HG02840 (cell line): ENCODE measurements around the gene CNN2.
"Not testable (repeated sequence)": the region's sequence is repeated elsewhere in the genome, so short reads cannot be mapped to it uniquely, and the experiment has no call there.

Experiments used
- ATAC-seq: cut with Tn5 transposase; IDR thresholded peaks from one replicate; pipeline ENCODE4 v1.9.1; 2021; ENCODE audit warnings: mild to moderate bottlenecking, moderate library complexity, moderate number of reproducible peaks; ENCODE audit not compliant: unreplicated experiment, low FRiP score

Gene CNN2

DNA sequence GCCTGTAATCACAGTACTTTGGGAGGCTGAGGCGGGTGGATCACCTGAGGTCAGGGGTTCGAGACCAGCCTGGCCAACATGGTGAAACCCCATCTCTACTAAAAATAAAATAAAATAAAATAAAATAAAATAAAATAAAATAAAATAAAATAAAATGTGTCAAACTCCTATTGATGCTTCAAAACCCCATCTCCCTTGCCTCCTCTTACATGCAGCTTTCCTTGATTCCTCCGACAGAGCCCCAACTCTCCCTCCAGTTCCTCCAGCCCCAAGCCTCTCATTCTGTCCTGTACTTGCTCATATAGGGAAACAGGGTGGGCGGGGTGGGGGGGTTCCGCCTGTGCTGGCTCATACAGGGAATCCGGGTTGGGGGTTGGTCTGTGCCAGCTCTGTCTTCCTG, 1.3 kb upstream of the CNN2 start:
- ATAC-seq: not testable (repeated sequence)

DNA sequence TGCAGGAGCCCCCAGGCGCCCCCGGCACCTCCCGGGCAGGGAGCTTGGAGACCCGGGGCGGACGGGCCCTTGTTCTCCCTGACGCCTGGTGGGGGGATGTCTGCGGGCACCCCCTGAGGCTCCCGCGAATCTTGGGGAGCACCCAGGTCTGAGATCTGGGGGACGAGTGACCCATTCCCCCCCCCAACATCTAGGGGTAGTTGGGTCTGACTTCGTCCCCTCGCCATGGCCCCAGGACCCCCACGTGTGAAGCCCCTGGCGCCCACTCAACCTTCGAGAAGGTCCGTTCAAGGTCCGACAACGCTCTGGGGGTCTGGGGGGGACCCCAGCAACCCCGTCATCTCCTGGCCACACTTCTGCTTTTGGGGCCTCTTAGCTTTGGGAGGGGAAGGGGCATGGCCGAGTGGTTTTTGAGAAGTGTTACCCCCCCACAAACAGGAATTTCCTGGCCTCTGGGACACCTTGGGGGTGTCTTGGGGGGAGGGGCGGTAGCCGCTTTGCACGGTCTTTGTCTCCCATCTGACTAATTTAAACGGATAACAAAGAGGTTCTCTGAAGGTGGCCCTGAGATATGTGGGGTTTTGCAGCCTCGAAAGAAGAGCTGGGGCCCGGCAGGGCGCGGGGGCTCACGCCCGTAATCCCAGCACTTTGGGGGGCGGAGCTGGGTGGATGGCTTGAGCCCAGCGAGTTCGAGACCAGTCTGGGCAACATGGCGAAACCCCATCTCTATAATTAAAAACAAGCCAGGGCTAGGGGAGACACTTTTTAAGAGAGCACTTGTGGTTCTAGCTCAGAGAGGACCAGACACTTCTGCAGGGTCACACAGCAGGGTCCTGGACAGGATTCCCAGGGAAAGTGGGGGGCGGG, 608 bp downstream of the CNN2 start:
- ATAC-seq: peak; percentile 11

DNA sequence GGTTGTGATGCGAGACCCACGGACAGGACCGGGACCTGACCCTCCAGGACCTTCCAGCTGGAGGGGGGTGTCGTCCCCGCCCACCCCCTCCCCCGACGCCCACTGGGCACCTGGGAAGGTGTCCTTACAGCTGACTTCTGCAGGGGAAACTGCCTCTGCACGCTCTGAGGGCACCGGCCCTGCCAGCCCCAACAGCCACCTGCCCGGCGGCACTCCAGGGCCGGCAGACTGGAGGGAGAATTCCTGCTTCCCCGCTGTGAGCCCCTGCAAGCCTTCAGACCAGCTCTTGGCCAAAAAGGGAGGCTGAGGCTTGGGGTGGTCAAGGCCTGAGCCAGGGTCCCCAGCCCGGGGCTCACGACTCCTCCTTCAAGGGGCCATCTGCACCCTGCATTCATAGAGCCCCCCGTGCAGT, 1.2 kb downstream of the CNN2 start:
- no peak for ATAC-seq

DNA sequence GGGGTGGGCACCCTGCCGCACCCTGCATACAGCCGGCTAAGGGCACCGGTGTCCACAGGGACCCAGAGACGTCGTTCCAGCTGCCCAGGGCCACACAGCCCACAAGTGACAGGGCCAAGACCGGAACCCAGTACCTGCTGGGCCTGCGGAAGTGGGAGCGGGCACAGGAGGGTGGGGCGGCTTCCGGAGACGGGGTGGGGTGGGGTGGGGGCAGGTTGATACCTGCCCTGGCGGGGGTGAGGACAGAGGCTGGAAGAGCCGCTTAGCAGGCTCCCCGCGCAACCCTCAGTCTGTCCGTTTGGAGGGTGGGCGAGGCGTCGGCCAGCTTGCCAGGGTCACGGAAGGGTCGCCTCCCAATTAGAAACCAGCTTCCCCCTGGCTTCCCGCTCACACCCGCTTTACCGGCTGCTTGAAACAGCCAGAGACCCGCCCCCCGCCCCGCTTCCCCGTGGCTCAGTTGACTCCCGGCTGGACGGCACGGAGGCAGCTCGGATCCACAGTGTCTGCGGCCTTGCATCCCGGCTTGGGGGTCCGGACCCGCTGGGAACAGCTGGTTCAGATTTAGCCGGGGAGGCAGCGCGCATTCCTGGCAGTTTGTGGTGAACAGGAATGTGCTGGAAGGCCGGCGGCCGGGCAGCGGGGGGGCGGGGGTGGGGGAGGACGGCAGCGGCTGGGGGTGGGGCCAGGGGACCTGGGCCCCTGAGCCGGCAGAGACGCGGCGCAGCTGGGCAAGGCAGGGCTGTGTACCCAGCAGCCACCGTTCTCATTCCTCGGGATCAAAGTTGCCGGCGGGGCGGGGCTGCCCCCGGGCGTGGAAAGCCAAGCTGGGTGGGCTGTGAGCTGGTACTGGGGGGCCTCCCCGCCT, 1.9 kb downstream of the CNN2 start:
- no peak for ATAC-seq

DNA sequence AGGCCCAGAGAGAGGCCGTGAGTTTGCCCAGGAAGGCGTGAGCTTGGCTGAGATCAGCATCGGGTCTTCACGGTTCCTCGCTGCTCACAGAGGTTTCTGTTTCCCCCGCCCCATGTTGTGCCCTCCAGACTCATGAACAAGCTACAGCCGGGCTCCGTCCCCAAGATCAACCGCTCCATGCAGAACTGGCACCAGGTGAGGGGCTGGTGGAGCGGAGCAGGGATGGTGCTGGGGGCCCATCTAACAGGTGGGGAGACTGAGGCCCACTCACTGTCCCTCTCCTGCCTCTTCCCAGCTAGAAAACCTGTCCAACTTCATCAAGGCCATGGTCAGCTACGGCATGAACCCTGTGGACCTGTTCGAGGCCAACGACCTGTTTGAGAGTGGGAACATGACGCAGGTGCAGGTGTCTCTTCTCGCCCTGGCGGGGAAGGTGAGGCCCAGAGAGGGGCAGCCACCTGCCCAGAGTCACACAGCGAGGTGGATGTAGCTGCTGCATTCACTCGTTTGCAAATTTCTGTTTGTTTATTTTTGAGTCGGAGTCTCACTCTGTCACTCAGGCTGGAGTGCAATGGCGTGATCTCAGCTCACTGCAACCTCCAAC, 6.0 kb downstream of the CNN2 start:
- no peak for ATAC-seq

DNA sequence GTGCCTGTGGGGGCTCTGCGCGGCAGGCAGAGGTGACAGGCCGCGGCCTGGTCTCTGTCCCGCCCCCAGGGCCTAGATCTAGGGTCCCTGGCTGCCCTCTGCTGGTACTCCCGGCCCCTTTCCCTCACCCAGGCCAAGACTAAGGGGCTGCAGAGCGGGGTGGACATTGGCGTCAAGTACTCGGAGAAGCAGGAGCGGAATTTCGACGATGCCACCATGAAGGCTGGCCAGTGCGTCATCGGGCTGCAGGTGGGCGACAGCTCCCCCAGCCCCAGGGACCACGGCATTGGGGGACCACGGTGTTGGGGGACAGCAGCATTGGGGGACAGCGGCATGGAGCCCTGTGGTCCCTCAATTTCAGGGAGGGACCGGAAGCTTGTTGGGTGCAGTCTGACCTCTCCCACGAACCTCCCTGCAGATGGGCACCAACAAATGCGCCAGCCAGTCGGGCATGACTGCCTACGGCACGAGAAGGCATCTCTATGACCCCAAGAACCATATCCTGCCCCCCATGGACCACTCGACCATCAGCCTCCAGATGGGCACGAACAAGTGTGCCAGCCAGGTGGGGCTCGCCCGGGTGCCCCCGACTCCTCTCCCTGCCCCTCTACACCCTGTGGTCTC, 9.7 kb downstream of the CNN2 start:
- no peak for ATAC-seq

DNA sequence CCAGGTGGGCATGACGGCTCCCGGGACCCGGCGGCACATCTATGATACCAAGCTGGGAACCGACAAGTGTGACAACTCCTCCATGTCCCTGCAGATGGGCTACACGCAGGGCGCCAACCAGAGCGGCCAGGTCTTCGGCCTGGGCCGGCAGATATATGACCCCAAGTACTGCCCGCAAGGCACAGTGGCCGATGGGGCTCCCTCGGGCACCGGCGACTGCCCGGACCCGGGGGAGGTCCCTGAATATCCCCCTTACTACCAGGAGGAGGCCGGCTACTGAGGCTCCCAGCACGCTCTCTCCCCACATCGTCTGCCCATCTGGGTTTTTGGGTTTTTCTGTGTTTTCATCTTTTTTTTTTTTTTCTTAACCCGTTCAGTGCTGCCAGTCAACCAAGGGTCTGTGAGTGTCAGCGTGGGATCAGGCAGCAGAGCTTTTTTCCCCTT, 11.2 kb downstream of the CNN2 start:
- no peak for ATAC-seq

DNA sequence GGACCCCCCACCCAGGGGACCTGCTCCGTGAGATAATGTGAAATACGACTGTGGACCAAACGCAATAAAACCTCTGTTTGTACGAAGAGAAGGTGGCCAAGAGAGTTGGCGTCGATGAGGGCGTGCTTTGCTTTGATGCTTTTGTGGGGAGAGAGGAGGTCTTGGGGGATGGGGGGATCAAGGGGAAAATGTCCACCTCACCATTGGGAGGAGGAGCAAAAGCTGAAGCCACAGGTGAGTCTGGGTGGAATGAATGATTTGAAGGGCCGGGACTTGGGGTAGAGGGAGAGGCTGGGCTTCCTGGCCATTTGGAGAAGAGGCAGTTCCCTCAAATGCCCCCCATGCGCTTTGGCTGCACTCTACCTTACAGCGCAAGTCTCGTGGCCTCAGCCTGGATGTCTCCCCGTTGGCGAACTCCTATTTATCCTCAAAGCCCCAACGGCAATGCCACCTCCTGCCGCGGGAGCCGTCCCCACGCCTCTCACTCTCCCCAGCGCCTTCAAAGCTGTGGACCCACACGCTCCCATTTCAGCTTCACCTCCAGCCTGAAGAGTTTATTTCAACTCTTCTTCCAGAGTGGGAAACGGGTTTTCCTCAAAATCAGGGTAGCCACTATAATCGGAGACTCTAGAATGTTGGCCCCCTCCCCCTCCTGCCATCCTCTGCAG, 12.7 kb downstream of the CNN2 start:
- ATAC-seq: no peak

DNA sequence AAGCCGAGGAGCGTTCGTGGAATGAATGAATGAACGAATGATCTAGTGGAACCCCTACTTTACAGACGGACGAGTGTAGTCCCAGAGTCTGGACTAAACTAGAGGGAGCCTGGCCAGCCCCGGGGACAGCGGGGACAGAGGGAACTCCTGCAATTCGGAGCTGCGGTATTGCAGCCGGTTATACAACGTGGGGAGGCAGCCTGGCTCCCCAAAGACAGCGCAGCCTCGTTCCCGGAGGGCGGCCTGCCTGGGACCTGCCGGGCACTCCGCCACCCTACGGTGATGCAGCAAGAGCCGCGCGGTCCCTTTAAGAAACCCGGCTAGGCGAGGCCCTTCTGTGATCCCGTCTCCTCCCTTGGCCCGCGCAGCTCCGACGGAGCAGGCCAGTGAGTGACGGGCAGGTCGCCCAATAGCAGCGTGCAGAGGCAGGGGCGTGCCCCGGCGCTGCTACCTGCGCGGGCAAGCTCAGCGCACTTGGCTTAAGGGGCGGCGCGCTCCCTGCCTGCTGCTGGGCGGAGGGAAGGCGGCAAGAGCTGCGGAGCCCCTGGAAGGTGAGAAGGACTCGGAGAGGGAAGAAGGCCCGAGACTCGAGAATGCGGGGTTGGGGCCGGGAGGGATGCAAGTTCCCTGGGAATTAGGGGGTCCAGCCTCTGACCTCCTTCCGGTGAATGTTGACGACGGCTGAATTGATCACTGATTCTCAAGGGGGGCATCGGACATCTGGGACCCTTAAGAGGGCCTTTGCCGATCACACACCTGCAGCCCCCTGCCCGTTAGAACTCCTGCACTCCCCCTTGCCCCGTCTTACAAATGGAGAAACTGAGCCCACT, 13.5 kb downstream of the CNN2 start, which contains the start of gene ABCA7:
Gene ABCA7, plus strand, starts transcription at position 462 of the 830 bp plus-strand sequence. CDS start 1,255 bp downstream, outside the sequence.
- ATAC-seq: peak; percentile 61

DNA sequence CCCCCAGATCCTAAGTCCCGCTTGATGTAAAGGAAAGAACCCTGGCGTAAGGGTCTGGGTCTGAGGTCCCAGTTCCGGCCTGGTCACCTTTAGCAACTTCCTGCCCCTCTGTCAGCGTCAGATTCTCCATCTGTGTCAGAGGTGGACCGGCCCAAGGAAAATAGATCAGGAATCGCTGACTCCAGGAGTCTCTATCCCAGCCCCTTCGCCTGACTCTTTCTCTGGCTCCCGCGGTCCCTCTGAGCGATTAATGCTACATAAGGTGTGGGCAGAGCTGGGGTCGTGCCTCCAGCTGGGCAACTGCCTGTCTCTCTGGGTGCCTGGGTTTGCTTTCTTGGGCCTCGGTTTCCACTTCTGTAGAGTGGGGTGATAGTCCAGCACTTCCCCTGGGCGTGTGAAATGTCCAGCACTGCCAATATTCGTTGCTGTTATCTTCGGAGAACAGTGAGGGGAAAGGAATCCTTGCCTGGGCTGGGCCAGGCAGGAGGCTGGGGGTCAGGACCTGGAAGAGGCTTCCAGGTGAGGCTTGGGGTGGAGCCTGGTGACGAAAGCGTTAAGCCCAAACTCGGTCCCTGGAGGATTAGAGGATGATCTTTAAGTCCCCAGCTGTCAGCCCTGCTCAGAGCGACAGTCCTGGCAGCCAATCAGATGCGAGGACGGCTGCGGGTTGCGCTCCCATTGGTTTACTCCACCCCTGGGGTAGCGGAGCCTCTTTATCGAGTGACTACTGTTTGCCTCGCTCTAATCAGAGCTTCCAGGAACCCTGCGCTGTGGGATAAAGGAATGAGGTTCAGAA, 14.3 kb downstream of the CNN2 start:
- ATAC-seq: peak; percentile 36

DNA sequence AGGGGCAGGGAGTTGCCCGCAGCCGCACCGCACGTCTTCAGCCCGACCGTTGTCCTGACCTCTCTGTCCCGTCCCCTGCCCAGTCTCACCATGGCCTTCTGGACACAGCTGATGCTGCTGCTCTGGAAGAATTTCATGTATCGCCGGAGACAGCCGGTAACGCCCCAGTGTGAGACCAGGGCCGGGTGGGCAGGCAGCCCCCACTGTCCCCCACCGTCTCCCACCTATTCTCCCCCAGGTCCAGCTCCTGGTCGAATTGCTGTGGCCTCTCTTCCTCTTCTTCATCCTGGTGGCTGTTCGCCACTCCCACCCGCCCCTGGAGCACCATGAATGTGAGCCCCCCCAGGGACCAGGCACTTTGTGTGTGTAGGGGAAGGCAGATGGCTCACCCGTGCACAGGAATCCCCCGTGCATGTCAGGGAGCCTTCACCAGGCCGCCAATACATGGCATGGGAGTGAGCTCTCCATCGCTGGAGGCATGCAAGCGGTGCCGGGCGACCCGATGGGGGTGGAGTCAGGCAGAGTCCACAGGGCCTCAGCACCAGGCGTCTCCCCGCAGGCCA, 14.9 kb downstream of the CNN2 start:
- no peak for ATAC-seq

DNA sequence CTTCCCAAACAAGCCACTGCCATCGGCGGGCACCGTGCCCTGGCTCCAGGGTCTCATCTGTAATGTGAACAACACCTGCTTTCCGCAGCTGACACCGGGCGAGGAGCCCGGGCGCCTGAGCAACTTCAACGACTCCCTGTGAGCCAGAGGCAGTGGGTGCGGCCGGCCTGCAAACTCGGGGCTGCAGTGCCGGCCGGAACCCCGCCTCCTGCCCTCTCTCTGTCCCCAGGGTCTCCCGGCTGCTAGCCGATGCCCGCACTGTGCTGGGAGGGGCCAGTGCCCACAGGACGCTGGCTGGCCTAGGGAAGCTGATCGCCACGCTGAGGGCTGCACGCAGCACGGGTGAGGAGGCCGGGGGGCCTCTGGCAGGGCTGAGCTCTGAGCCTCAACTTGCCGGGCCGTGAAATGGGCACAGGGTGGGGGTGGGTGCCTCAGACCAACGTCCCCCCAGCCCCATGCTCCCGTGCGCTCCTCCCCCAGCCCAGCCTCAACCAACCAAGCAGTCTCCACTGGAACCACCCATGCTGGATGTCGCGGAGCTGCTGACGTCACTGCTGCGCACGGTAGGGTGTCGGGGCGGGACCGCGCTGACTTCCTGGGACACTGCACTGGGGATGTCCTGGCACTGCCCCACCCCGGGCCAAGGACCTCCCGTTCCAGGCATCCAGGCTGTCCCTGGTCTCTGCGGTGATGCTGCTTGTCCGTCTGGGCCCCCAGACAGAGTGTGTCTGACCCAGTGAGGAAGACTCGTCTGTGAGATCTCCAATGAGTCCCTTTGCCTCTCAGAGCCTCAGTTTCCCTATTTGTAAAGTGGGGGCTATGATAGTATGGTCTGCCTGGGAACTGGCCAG, 15.7 kb downstream of the CNN2 start:
- no peak for ATAC-seq

DNA sequence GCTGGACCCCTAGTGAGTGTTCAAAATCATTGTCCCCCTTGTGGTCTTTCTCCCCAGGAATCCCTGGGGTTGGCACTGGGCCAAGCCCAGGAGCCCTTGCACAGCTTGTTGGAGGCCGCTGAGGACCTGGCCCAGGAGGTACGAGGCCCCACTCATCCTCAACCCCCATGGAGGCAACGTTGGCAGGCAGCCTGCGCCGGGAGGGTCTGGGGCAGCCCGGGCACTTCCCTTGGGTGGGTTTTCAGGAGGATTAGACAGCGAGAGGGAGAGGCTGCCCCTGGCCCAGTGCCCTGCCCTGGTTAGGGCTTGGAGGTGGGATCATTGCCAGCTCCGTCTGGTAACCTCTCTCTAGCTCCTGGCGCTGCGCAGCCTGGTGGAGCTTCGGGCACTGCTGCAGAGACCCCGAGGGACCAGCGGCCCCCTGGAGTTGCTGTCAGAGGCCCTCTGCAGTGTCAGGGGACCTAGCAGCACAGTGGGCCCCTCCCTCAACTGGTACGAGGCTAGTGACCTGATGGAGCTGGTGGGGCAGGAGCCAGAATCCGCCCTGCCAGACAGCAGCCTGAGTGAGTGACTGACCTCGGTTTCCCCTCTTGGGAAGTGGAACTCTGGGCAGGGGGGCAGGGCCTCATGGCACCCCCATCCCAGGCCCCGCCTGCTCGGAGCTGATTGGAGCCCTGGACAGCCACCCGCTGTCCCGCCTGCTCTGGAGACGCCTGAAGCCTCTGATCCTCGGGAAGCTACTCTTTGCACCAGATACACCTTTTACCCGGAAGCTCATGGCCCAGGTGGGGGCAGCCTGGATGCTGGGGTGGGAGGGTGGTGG, 16.5 kb downstream of the CNN2 start:
- ATAC-seq: no peak

DNA sequence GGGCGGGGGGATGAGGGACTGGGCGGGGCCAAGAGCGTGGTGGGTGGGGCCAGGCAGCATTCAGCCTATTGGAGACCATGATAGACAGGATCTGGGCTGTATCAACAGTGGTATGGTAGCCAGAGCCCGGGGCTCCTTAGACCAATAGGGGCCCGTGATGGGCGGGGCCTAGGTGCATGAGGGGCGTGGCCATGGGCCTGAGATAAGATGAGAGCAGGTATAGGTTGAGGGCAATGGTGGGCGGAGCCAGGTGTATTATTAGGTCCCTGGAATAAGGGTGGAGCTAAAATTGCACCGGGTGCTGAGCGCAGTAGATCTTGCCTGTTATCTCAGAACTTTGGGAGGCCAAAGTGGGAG, 18.8 kb downstream of the CNN2 start:
- no peak for ATAC-seq

DNA sequence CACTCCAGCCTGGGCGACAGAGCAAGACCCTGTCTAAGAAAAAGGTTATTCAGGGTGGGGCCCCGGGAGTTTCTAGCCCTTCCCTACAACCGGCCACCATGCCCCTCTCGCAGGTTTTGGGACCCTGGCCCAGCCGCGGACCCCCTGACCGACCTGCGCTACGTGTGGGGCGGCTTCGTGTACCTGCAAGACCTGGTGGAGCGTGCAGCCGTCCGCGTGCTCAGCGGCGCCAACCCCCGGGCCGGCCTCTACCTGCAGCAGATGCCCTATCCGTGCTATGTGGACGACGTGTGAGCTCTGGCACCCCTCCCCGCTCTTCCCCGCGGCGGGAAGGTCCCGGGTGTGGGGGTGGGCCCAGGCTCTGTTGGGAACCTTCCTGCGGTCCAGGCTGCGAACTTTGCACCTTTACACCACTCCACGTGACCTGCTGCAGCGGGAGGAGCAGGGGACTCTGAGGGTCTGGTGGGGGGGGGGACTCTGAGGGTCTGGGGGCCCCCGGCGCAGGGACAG, 19.8 kb downstream of the CNN2 start:
- no peak for ATAC-seq
